K562 (cell line): ENCODE results near the gene TNIP2. TPM values are rescaled to one million over a fixed set of nuclear protein-coding genes. Genes with fewer than 3 reads are reported as not detected.

Experiments
- ATAC-seq: fragments of 200-7000 bp; cut with Tn5 transposase; 3 replicates; pipeline ENCODE4 v1.9.1; 2020; ENCODE audit warnings: moderate library complexity
- BruUV-seq: library from RNA; stranded (reverse); fragments of 400-500 nt; replicated peaks from 2 replicates; lab custom pipeline; 2021; lab: Mats Ljungman, UMichigan
- CTCF ChIA-PET: fragments of 300-600 bp; formaldehyde crosslinking; extraction: SDS; loops from one replicate; lab custom pipeline; 2021; ENCODE audit warnings: low intra/inter-chr PET ratio; lab: Yijun Ruan, JAX
- POLR2A ChIA-PET: fragments of 300-600, 350-650 bp; sonication (Branson Sonifier 250); formaldehyde crosslinking; extraction: SDS; loops from one replicate; lab custom pipeline; 2021; ENCODE audit warnings: antibody characterized with exemption, inconsistent platforms; lab: Yijun Ruan, JAX
- DNase-seq, 4 experiments: peaks; one replicate each; pipeline versions ENCODE4 v3.0.0 to v3.0.0-alpha.2; 2011 to 2018; ENCODE audit warnings: low spot score in 3 of 4, mixed read lengths in 3 of 4; ENCODE audit errors: extremely low read depth in 1 of 4
- FAIRE-seq: peaks from 2 replicates; lab custom pipeline; 2011; peaks lifted over from hg19 to GRCh38; lab: Jason Lieb, UNC
- H2AFZ ChIP-seq: 2 replicates; pipeline ENCODE4 v1.6.0; 2011; ENCODE audit warnings: low read depth, low read length, control low read depth, inconsistent platforms
- H3K27ac ChIP-seq: fragments of 200-600 bp; 3 replicates; pipeline ENCODE4 v1.8.0; 2011; ENCODE audit warnings: low read depth, mild to moderate bottlenecking, control low read depth, inconsistent platforms, low read length, moderate library complexity, mixed read lengths; ENCODE audit errors: extremely low read depth
- H3K27me3 ChIP-seq, 2 experiments: fragments of 300-600 bp in 1 of 2; 2 replicates in 1 of 2; 3 replicates in 1 of 2; pipeline versions ENCODE4 v1.6.0 to v1.8.0; 2011; ENCODE audit warnings: inconsistent platforms in 2 of 2, low read length in 2 of 2, mild to moderate bottlenecking in 1 of 2, mixed read lengths in 1 of 2, moderate library complexity in 1 of 2; ENCODE audit not compliant: control insufficient read depth in 2 of 2, insufficient read depth in 2 of 2
- H3K36me3 ChIP-seq: fragments of 300-600 bp; 3 replicates; pipeline ENCODE4 v1.8.0; 2011; ENCODE audit warnings: mild to moderate bottlenecking, low read length, inconsistent platforms; ENCODE audit not compliant: control insufficient read depth, insufficient read depth
- H3K4me1 ChIP-seq, 2 experiments: fragments of 200-600 bp in 1 of 2; replicated peaks in 1 of 2; 2 replicates in 1 of 2; 3 replicates in 1 of 2; pipeline versions ENCODE4 v1.5.1 to v1.8.0; 2011; ENCODE audit warnings: inconsistent platforms in 2 of 2, low read length in 2 of 2, mild to moderate bottlenecking in 1 of 2, mixed read lengths in 1 of 2, moderate library complexity in 1 of 2; ENCODE audit not compliant: control insufficient read depth in 2 of 2, insufficient read depth in 2 of 2
- H3K4me2 ChIP-seq: 2 replicates; pipeline ENCODE4 v1.6.1; 2011; ENCODE audit warnings: low read length, control low read depth, inconsistent platforms, mixed read lengths; ENCODE audit not compliant: insufficient read depth
- H3K4me3 ChIP-seq: fragments of 200-600 bp; sonication (generic), shearing (Covaris generic); 2 replicates; pipeline ENCODE4 v1.5.1; 2016; ENCODE audit warnings: control low read depth, inconsistent platforms
- H3K79me2 ChIP-seq: fragments of 200-600 bp; 3 replicates; pipeline ENCODE4 v1.8.0; 2011; ENCODE audit warnings: low read length, inconsistent platforms; ENCODE audit not compliant: control insufficient read depth, insufficient read depth
- H3K9ac ChIP-seq, 2 experiments: 2 replicates each; pipeline versions ENCODE4 v1.6.0 to v1.6.1; 2011; ENCODE audit warnings: low read depth in 2 of 2, low read length in 2 of 2, control low read depth in 1 of 2, inconsistent platforms in 1 of 2, mild to moderate bottlenecking in 1 of 2, mixed read lengths in 1 of 2; ENCODE audit not compliant: insufficient read depth in 1 of 2
- H3K9me1 ChIP-seq: one replicate; pipeline ENCODE4 v1.6.0; 2011; ENCODE audit warnings: inconsistent platforms, mild to moderate bottlenecking, low read length, moderate library complexity; ENCODE audit not compliant: control insufficient read depth, insufficient read depth
- H3K9me3 ChIP-seq: replicated peaks from 2 replicates; pipeline ENCODE4 v1.5.1; 2011; ENCODE audit warnings: low read depth, low read length, inconsistent platforms; ENCODE audit not compliant: control insufficient read depth, insufficient read depth
- H4K20me1 ChIP-seq: replicated peaks from 2 replicates; pipeline ENCODE4 v1.6.1; 2011; ENCODE audit warnings: low read length, inconsistent platforms, mixed read lengths; ENCODE audit not compliant: control insufficient read depth, insufficient read depth
- HMG20A ChIP-seq: fragments of 450-650 bp; formaldehyde crosslinking; conservative IDR thresholded peaks from 2 replicates; pipeline ENCODE4 v1.4.0; 2020; ENCODE audit warnings: mild to moderate bottlenecking, mixed read lengths
- HMGXB4 ChIP-seq: sonication (generic); formaldehyde crosslinking; IDR thresholded peaks from 2 replicates; pipeline ENCODE4 v1.8.1; 2023; ENCODE audit warnings: mild to moderate bottlenecking, missing genetic modification reagents
- MAX ChIP-seq: sonication (generic); formaldehyde crosslinking; IDR thresholded peaks from 2 replicates; pipeline ENCODE4 v1.9.0; 2022; ENCODE audit warnings: mild to moderate bottlenecking, missing genetic modification reagents
- POLR3G ChIP-seq: IDR thresholded peaks from 2 replicates; pipeline ENCODE4 v1.6.1; 2011; ENCODE audit not compliant: insufficient read length, insufficient replicate concordance; ENCODE audit errors: extremely low read depth
- TCF15 ChIP-seq: fragments of 250-450 bp; sonication (Bioruptor Pico); IDR thresholded peaks from 2 replicates; pipeline ENCODE4 v1.8.0; 2022; ENCODE audit warnings: moderate library complexity, mild to moderate bottlenecking, inconsistent platforms
- ZNF3 ChIP-seq: fragments of 250-450 bp; sonication (Bioruptor Pico); IDR thresholded peaks from 2 replicates; pipeline ENCODE4 v1.5.0; 2021; ENCODE audit warnings: mild to moderate bottlenecking, moderate library complexity
- ZNF395 ChIP-seq: fragments of 200-800 bp; sonication (Bioruptor generic); IDR thresholded peaks from 2 replicates; pipeline ENCODE4 v1.6.1; 2017; ENCODE audit warnings: missing genetic modification characterization, missing compliant biosample characterization
- ZNF717 ChIP-seq: fragments of 250-450 bp; sonication (Bioruptor Pico); IDR thresholded peaks from 2 replicates; pipeline ENCODE4 v1.5.0; 2021
- WGBS: fragments of 100-300 bp; shearing (Covaris generic); methylation state at CpG from one replicate; pipeline ENCODE4 v1.1.6; 2016; ENCODE audit warnings: low coverage, mixed read lengths; ENCODE audit not compliant: insufficient coverage; ENCODE audit errors: missing lambda C conversion rate; 5-methylcytosine and 5-hydroxymethylcytosine counted together
- in situ Hi-C: fragments of 300-500 bp; cut with MboI; formaldehyde crosslinking; loops from 4 replicates; pipeline ENCODE4 v1.15.0; 2018; ENCODE audit warnings: inconsistent platforms, mixed read lengths
- intact Hi-C: fragments of 100-400 bp; cut with micrococcal nuclease; formaldehyde crosslinking; loops from 2 replicates; pipeline ENCODE4 v1.14.2; 2022
- polyA plus RNA-seq, 8 experiments: library from polyadenylated mRNA; depleted of rRNA in 4 of 8; stranded (reverse) in 5 of 8; unstranded in 3 of 8; fragments of >200 nt; fragmentation: Nextera tagmentation in 2 of 8; fragmentation: Illumina TruSeq in 1 of 8; extraction: Ambion mirVana in 2 of 8; extraction: Trizol in 1 of 8; gene quantifications; 2 replicates each; pipeline versions ENCODE4 v1.2.1 to v1.2.3, GENCODE V29; 2011 to 2014; ENCODE audit warnings: inconsistent platforms in 1 of 8, missing spikeins in 1 of 8
- total RNA-seq, 7 experiments: library from RNA; depleted of rRNA in 6 of 7; stranded (reverse); fragments of >200 nt in 6 of 7; fragmentation: Illumina TruSeq in 2 of 7; extraction: Trizol in 2 of 7; gene quantifications; 2 replicates each; pipeline versions ENCODE4 v1.2.1 to v1.2.3, GENCODE V29; 2011 to 2021; ENCODE audit warnings: low replicate concordance in 1 of 7

The TNIP2 gene
- total and polyA plus RNA-seq, 9 of the 15 experiments (the other 6 are each of a cell fraction or from before 2014, with no cell fraction given), result 0.61 to 42.6 (median 19.5) TPM

GRCh38 chr4:2716236-2716635 is 39.9 kb downstream of the TNIP2 start:
- ChIA-PET POLR2A (no interaction called here), CTCF (no interaction called here)
- FAIRE-seq, result no peak
- DNase-seq, result no peak
- H3K9me1 ChIP-seq, result no peaks in the 10 kb centered on the region
- peaks cover 60% of the 10 kb centered on the region; the same call in 2 of the 3 replicates for H3K36me3 ChIP-seq
- BruUV-seq, result no TSS peak
- H3K9me3 ChIP-seq, result no peaks in the 10 kb centered on the region
- H3K4me2 ChIP-seq, result no peak overlapping the region
- H3K9ac ChIP-seq, result no peak overlapping the region
- no peak overlapping the region for H3K4me3 ChIP-seq
- in situ Hi-C loops, result no loop called here
- no peak overlapping the region for H3K27ac ChIP-seq
- H3K4me1 ChIP-seq, result no peaks in the 10 kb centered on the region
- H3K79me2 ChIP-seq, result no peaks in the 10 kb centered on the region
- intact Hi-C loops, result no loop called here
- no peaks in the 10 kb centered on the region for H4K20me1 ChIP-seq
- no peak overlapping the region for H2AFZ ChIP-seq
- TF ChIP-seq POLR3G, result no peak
- no peak for TF ChIP-seq HMG20A (CRISPR knock-in tag)
- TF ChIP-seq MAX (CRISPR knock-in tag), result no peak
- no peak for TF ChIP-seq ZNF717 (CRISPR knock-in tag)
- no peaks in the 10 kb centered on the region for H3K27me3 ChIP-seq
- ATAC-seq, result no peak
- WGBS, result 95% methylated on average over 8 of the region's 8 CpGs

GRCh38 chr4:2715426-2715825 is 40.7 kb downstream of the TNIP2 start:
- peaks cover 56% of the 10 kb centered on the region; the same call in 2 of the 3 replicates for H3K36me3 ChIP-seq
- no peak overlapping the region for H2AFZ ChIP-seq
- H4K20me1 ChIP-seq, result no peaks in the 10 kb centered on the region
- no peak overlapping the region for H3K9ac ChIP-seq
- H3K27me3 ChIP-seq, result no peaks in the 10 kb centered on the region
- ATAC-seq (no peak), FAIRE-seq (no peak), DNase-seq (no peak)
- no peak overlapping the region for H3K27ac ChIP-seq
- H3K4me1 ChIP-seq, result no peaks in the 10 kb centered on the region
- intact Hi-C loops (no loop called here), in situ Hi-C loops (no loop called here)
- no peak overlapping the region for H3K4me2 ChIP-seq
- CTCF ChIA-PET, result no interaction called here
- 90% methylated on average over 5 of the region's 5 CpGs for WGBS
- H3K4me3 ChIP-seq, result no peak overlapping the region
- BruUV-seq, result no TSS peak
- H3K9me1 ChIP-seq, result no peaks in the 10 kb centered on the region
- no peaks in the 10 kb centered on the region for H3K79me2 ChIP-seq
- H3K9me3 ChIP-seq, result no peaks in the 10 kb centered on the region
- POLR2A ChIA-PET, result no interaction called here
- TF ChIP-seq TCF15 (CRISPR knock-in tag) (no peak), ZNF3 (CRISPR knock-in tag) (no peak), HMGXB4 (CRISPR knock-in tag) (no peak), ZNF395 (CRISPR knock-in tag) (no peak)
